ENCODE data around the gene TRDN.

DNA sequence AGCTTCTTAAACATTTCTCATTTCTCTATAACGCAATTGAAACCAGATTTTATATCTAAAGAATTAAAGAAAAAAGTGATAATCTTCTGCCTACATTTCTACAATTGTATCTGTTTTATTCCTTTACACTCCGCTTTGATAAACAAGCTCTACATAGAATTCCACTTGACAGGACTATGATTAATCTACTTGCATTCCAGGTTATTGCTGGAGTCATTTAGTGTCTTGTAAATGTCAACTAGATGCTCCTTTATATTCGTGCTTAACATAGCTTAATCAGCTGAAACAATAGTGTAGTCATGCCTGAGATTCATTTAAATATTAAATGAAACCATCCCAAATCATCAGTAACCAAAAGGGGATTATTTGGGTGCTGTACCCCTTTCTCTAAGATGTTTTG lies 284.0 kb downstream of the TRDN start:
- TF ChIP-seq POLR2AphosphoS5 (IDR thresholded peaks at IDR 0.05; ENCODE audit: borderline replicate concordance, low read depth, low read length) (no peak), EZH2 (IDR thresholded peaks at IDR 0.05) (no peak)

All from SK-N-MC (cell line).